ENCODE results near the gene SHTN1.

Gene SHTN1

DNA sequence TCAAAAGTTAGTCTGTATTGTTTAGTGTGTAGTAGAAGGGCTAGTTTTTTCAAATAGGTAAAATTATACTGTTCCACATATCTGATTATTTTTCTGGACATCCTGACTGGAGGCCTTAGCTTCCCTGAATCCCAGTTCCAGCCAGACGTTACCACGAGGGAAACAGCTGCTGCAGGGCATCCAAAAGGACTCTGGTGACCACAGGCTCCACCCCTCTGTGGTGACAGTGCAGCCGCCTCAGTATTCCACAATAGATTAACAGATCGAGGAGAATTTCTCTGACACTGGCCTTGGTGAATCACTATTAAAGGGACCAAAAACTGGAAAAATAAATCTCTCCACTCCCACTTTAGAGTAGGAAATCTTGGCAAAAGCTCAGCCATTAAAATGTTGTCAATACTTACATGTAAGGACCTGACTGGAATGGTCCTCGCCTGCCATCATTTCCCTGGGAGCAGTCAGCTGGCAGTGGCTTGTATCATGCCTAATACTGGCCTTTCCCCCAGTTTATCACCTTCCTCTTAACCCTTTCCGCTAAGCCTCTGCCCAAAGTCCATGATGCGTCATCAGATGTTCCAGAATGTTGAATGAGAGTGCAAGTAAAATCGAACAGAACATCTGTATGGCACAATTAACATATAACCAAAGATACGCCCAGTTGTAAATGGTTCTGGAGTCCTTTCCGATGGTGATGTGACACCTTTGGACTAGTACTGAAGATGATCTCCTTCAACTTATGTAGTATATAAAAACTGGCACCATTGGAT lies 124.1 kb downstream of the SHTN1 start:
- H3K27ac ChIP-seq (replicated peaks) = no peak overlapping the region
- TF ChIP-seq SPI1 (IDR thresholded peaks at IDR 0.05; ENCODE audit: borderline replicate concordance, low read depth) (no peak), GABPA (IDR thresholded peaks at IDR 0.05; ENCODE audit: low read depth) (no peak), REST (IDR thresholded peaks at IDR 0.05; ENCODE audit: insufficient replicate concordance, low read depth) (no peak), POLR2AphosphoS5 (IDR thresholded peaks at IDR 0.05; ENCODE audit: low read depth) (no peak), CTCF (IDR thresholded peaks at IDR 0.05; ENCODE audit: insufficient read depth, low read length) (no peak)
- no peak for DNase-seq (ENCODE audit: low read depth in 1 of 2, low spot score in 1 of 2)
- no peak overlapping the region for H3K4me3 ChIP-seq (replicated peaks; ENCODE audit: insufficient read depth, low read length)
- peaks cover 4% of the 10 kb centered on the region for H3K27me3 ChIP-seq (ENCODE audit: insufficient read depth, poor library complexity, severe bottlenecking)

GRCh38 chr10:116879817-116880216 lies 125.2 kb downstream of the SHTN1 start:
- H3K27ac ChIP-seq (replicated peaks) = no peak overlapping the region
- peaks cover 4% of the 10 kb centered on the region for H3K27me3 ChIP-seq (ENCODE audit: insufficient read depth, poor library complexity, severe bottlenecking)
- no peak overlapping the region for H3K4me3 ChIP-seq (replicated peaks; ENCODE audit: insufficient read depth, low read length)
- TF ChIP-seq CTCF (IDR thresholded peaks at IDR 0.05; ENCODE audit: insufficient read depth, low read length) = no peak
- no peak for TF ChIP-seq SPI1 (IDR thresholded peaks at IDR 0.05; ENCODE audit: borderline replicate concordance, low read depth)
- no peak for TF ChIP-seq GABPA (IDR thresholded peaks at IDR 0.05; ENCODE audit: low read depth)
- no peak for TF ChIP-seq POLR2AphosphoS5 (IDR thresholded peaks at IDR 0.05; ENCODE audit: low read depth)
- TF ChIP-seq REST (IDR thresholded peaks at IDR 0.05; ENCODE audit: insufficient replicate concordance, low read depth) = no peak
- no peak for DNase-seq (ENCODE audit: low read depth in 1 of 2, low spot score in 1 of 2)

GRCh38 chr10:116878123-116878522 lies 126.9 kb downstream of the SHTN1 start:
- TF ChIP-seq POLR2AphosphoS5 (IDR thresholded peaks at IDR 0.05; ENCODE audit: low read depth) = no peak
- no peak for TF ChIP-seq SPI1 (IDR thresholded peaks at IDR 0.05; ENCODE audit: borderline replicate concordance, low read depth)
- no peak for TF ChIP-seq REST (IDR thresholded peaks at IDR 0.05; ENCODE audit: insufficient replicate concordance, low read depth)
- no peak for TF ChIP-seq CTCF (IDR thresholded peaks at IDR 0.05; ENCODE audit: insufficient read depth, low read length)
- TF ChIP-seq GABPA (IDR thresholded peaks at IDR 0.05; ENCODE audit: low read depth) = no peak
- no peak for DNase-seq (ENCODE audit: low read depth in 1 of 2, low spot score in 1 of 2)
- H3K4me3 ChIP-seq (replicated peaks; ENCODE audit: insufficient read depth, low read length) = no peak overlapping the region
- H3K27me3 ChIP-seq (ENCODE audit: insufficient read depth, poor library complexity, severe bottlenecking) = no peaks in the 10 kb centered on the region
- H3K27ac ChIP-seq (replicated peaks) = no peak overlapping the region
